ENCODE results near the gene HEMGN.

Gene HEMGN

GRCh38 chr9:97943308-97943855, 5.4 kb upstream of the HEMGN start:
- H3K27me3 ChIP-seq (ENCODE audit: insufficient read depth, poor library complexity, severe bottlenecking), result no peaks in the 10 kb centered on the region
- TF ChIP-seq REST (IDR thresholded peaks at IDR 0.05; ENCODE audit: insufficient replicate concordance, low read depth) (no peak), GABPA (IDR thresholded peaks at IDR 0.05; ENCODE audit: low read depth) (no peak), POLR2AphosphoS5 (IDR thresholded peaks at IDR 0.05; ENCODE audit: low read depth) (no peak), SPI1 (IDR thresholded peaks at IDR 0.05; ENCODE audit: borderline replicate concordance, low read depth) (no peak), CTCF (IDR thresholded peaks at IDR 0.05; ENCODE audit: insufficient read depth, low read length) (no peak)
- DNase-seq (ENCODE audit: low read depth in 1 of 2, low spot score in 1 of 2), result no peak
- no peak overlapping the region for H3K27ac ChIP-seq (replicated peaks)
- no peak overlapping the region for H3K4me3 ChIP-seq (replicated peaks; ENCODE audit: insufficient read depth, low read length)

- H3K27me3 ChIP-seq (ENCODE audit: insufficient read depth, poor library complexity, severe bottlenecking), result no peaks in the 10 kb centered on the region
- DNase-seq (ENCODE audit: low read depth in 1 of 2, low spot score in 1 of 2), result no peak
- TF ChIP-seq SPI1 (IDR thresholded peaks at IDR 0.05; ENCODE audit: borderline replicate concordance, low read depth) (no peak), POLR2AphosphoS5 (IDR thresholded peaks at IDR 0.05; ENCODE audit: low read depth) (no peak), CTCF (IDR thresholded peaks at IDR 0.05; ENCODE audit: insufficient read depth, low read length) (no peak)
- no peak overlapping the region for H3K4me3 ChIP-seq (replicated peaks; ENCODE audit: insufficient read depth, low read length)
- no peak overlapping the region for H3K27ac ChIP-seq (replicated peaks)
Measured at GRCh38 chr9:97941323-97941722, 3.4 kb upstream of the HEMGN start.

GRCh38 chr9:97940741-97941140, 2.8 kb upstream of the HEMGN start:
- TF ChIP-seq GABPA (IDR thresholded peaks at IDR 0.05; ENCODE audit: low read depth), result no peak
- TF ChIP-seq SPI1 (IDR thresholded peaks at IDR 0.05; ENCODE audit: borderline replicate concordance, low read depth), result no peak
- no peak for TF ChIP-seq POLR2AphosphoS5 (IDR thresholded peaks at IDR 0.05; ENCODE audit: low read depth)
- no peak for TF ChIP-seq REST (IDR thresholded peaks at IDR 0.05; ENCODE audit: insufficient replicate concordance, low read depth)
- TF ChIP-seq CTCF (IDR thresholded peaks at IDR 0.05; ENCODE audit: insufficient read depth, low read length), result no peak
- no peak overlapping the region for H3K27ac ChIP-seq (replicated peaks)
- DNase-seq (ENCODE audit: low read depth in 1 of 2, low spot score in 1 of 2), result no peak
- no peak overlapping the region for H3K4me3 ChIP-seq (replicated peaks; ENCODE audit: insufficient read depth, low read length)
- no peaks in the 10 kb centered on the region for H3K27me3 ChIP-seq (ENCODE audit: insufficient read depth, poor library complexity, severe bottlenecking)

- Histone ChIP-seq H3K4me3 (replicated peaks; ENCODE audit: insufficient read depth, low read length) (no peak overlapping the region), H3K27ac (replicated peaks) (no peak overlapping the region), H3K27me3 (ENCODE audit: insufficient read depth, poor library complexity, severe bottlenecking) (no peaks in the 10 kb centered on the region)
- no peak for DNase-seq (ENCODE audit: low read depth in 1 of 2, low spot score in 1 of 2)
- TF ChIP-seq REST (IDR thresholded peaks at IDR 0.05; ENCODE audit: insufficient replicate concordance, low read depth) (no peak), CTCF (IDR thresholded peaks at IDR 0.05; ENCODE audit: insufficient read depth, low read length) (no peak), POLR2AphosphoS5 (IDR thresholded peaks at IDR 0.05; ENCODE audit: low read depth) (no peak), GABPA (IDR thresholded peaks at IDR 0.05; ENCODE audit: low read depth) (no peak), SPI1 (IDR thresholded peaks at IDR 0.05; ENCODE audit: borderline replicate concordance, low read depth) (no peak)
Measured at GRCh38 chr9:97940233-97940632, 2.3 kb upstream of the HEMGN start.
